Esophagus squamous epithelium (tissue), 5 donors: ENCODE measurements around the gene BAZ2B. TPM values are rescaled to one million over a fixed set of nuclear protein-coding genes. Genes with fewer than 3 reads are reported as not detected.
"Not testable (repeated sequence)": the region's sequence is repeated elsewhere in the genome, so short reads cannot be mapped to it uniquely, and the experiment has no call there.

ENCODE experiments used
- DNase-seq: peaks from one replicate; lab custom pipeline; 2025; lab: John Stamatoyannopoulos, UW
- H3K27ac ChIP-seq, 4 donors: fragments of 200-600 bp; sonication (generic); one replicate each; pipeline ENCODE4 v1.5.1; 2016 to 2019; ENCODE audit warnings: mild to moderate bottlenecking in 1 of 4
- H3K27me3 ChIP-seq, 4 donors: fragments of 200-600 bp; sonication (generic); 1 replicate in 3 of 4; 2 replicates in 1 of 4; pipeline versions ENCODE4 v1.5.1 to v1.6.0; 2017 to 2021; ENCODE audit warnings: antibody characterized with exemption in 1 of 4
- H3K36me3 ChIP-seq, 3 donors: fragments of 200-600 bp; sonication (generic); one replicate each; pipeline ENCODE4 v1.5.1; 2016 to 2019
- H3K4me1 ChIP-seq, 3 donors: fragments of 200-600 bp; sonication (generic); one replicate each; pipeline ENCODE4 v1.5.1; 2017 to 2019
- H3K4me3 ChIP-seq, 4 donors: fragments of 200-600 bp; sonication (generic); 1 replicate in 3 of 4; 2 replicates in 1 of 4; pipeline ENCODE4 v1.5.1; 2016 to 2019; ENCODE audit warnings: mild to moderate bottlenecking in 2 of 4, moderate library complexity in 1 of 4
- H3K9me3 ChIP-seq, 3 donors: fragments of 200-600 bp; sonication (generic); one replicate each; pipeline ENCODE4 v1.5.1; 2016 to 2019
- CTCF ChIP-seq, 6 experiments: fragments of 450-650 bp in 4 of 6; fragments of 200-600 bp in 2 of 6; sonication (generic) in 2 of 6; IDR thresholded peaks; one replicate each; pipeline ENCODE4 v1.5.1; 2016 to 2019; ENCODE audit warnings: antibody characterized with exemption in 6 of 6, mild to moderate bottlenecking in 4 of 6, moderate library complexity in 4 of 6
- POLR2A ChIP-seq, 4 donors: fragments of 450-650 bp; IDR thresholded peaks; one replicate each; pipeline ENCODE4 v1.6.1; 2017; ENCODE audit warnings: antibody characterized with exemption in 4 of 4, mild to moderate bottlenecking in 4 of 4, moderate library complexity in 3 of 4
- WGBS, 2 donors: methylation state at CpG; one replicate each; pipeline ENCODE4 v1.1.5; 2018; 5-methylcytosine and 5-hydroxymethylcytosine counted together
- intact Hi-C: fragments of 100-400 bp; cut with DNase I; formaldehyde crosslinking; loops from one replicate; pipeline ENCODE4 v1.15.0; 2022
- total RNA-seq, 4 donors: library from RNA; depleted of rRNA; stranded (reverse); fragments of >200 nt; gene quantifications; one replicate each; pipeline ENCODE4 v1.1.0, GENCODE V29; 2016
- donor health status: DM: yes; HTN: yes; CAD: no.

BAZ2B gene
- total RNA-seq, 4 donors from 2014 or later: 41.6 to 94.6 (median 54.1) TPM

GRCh38 chr2:159545085-159545484 is 71.3 kb downstream of the BAZ2B start:
- H3K9me3 ChIP-seq: peaks cover 0 to 10% (median 0%) of the 10 kb centered on the region in 3 donors
- intact Hi-C loops: no loop called here
- no peaks in the 10 kb centered on the region for H3K27me3 ChIP-seq
- H3K4me1 ChIP-seq: peaks cover 0 to 4% (median 0%) of the 10 kb centered on the region in 3 donors
- no peak overlapping the region for H3K27ac ChIP-seq
- TF ChIP-seq POLR2A (IDR thresholded peaks at IDR 0.05): no peak
- TF ChIP-seq CTCF (IDR thresholded peaks at IDR 0.05): no peak
- H3K36me3 ChIP-seq: peaks cover 0 to 23% (median 0%) of the 10 kb centered on the region in 3 donors
- no peak for DNase-seq
- WGBS, 2 donors: 95 to 100% methylated on average over 1 of the region's 1 CpG
- H3K4me3 ChIP-seq: no peak overlapping the region

GRCh38 chr2:159542101-159542500 is 74.2 kb downstream of the BAZ2B start:
- TF ChIP-seq CTCF (IDR thresholded peaks at IDR 0.05): no peak
- TF ChIP-seq POLR2A (IDR thresholded peaks at IDR 0.05): no peak
- Histone ChIP-seq H3K36me3 (peaks cover 0 to 26% (median 0%) of the 10 kb centered on the region in 3 donors), H3K4me3 (no peak overlapping the region), H3K9me3 (peaks cover 0 to 10% (median 0%) of the 10 kb centered on the region in 3 donors), H3K27ac (no peak overlapping the region), H3K4me1 (peaks cover 0 to 4% (median 0%) of the 10 kb centered on the region in 3 donors), H3K27me3 (no peaks in the 10 kb centered on the region)
- intact Hi-C loops: no loop called here
- DNase-seq: no peak

GRCh38 chr2:159539701-159540100 is 76.6 kb downstream of the BAZ2B start:
- peaks cover 0 to 10% (median 0%) of the 10 kb centered on the region in 3 donors for H3K9me3 ChIP-seq
- no peaks in the 10 kb centered on the region for H3K27me3 ChIP-seq
- H3K4me3 ChIP-seq: no peak overlapping the region
- DNase-seq: no peak
- 68 to 86% methylated on average over 1 of the region's 1 CpG for WGBS, 2 donors
- H3K36me3 ChIP-seq: peaks cover 0 to 26% (median 0%) of the 10 kb centered on the region in 3 donors
- no peak for TF ChIP-seq POLR2A (IDR thresholded peaks at IDR 0.05)
- intact Hi-C loops: no loop called here
- H3K4me1 ChIP-seq: peaks cover 0 to 4% (median 0%) of the 10 kb centered on the region in 3 donors
- no peak overlapping the region for H3K27ac ChIP-seq

- no peak for DNase-seq
- WGBS, 2 donors: 97 to 100% methylated on average over 3 of the region's 3 CpGs
- TF ChIP-seq POLR2A (IDR thresholded peaks at IDR 0.05) (no peak), CTCF (IDR thresholded peaks at IDR 0.05) (no peak)
- Histone ChIP-seq H3K27ac (no peak overlapping the region), H3K27me3 (no peaks in the 10 kb centered on the region), H3K9me3 (peaks cover 0 to 10% (median 0%) of the 10 kb centered on the region in 3 donors), H3K36me3 (peaks cover 0 to 26% (median 0%) of the 10 kb centered on the region in 3 donors), H3K4me1 (no peaks in the 10 kb centered on the region), H3K4me3 (no peak overlapping the region)
- intact Hi-C loops: no loop called here
These were observed 77.5 kb downstream of the BAZ2B start for GRCh38 chr2:159538801-159539200.

GRCh38 chr2:159535261-159535660 is 81.1 kb downstream of the BAZ2B start:
- not testable (repeated sequence) for H3K4me3 ChIP-seq, H3K36me3 ChIP-seq
- WGBS, 2 donors: 89 to 94% methylated on average over 3 to 4 of the region's 4 CpGs

GRCh38 chr2:159531475-159531874 is 84.9 kb downstream of the BAZ2B start:
- WGBS, 2 donors: 73 to 83% methylated on average over 1 of the region's 1 CpG
- no peaks in the 10 kb centered on the region for H3K27me3 ChIP-seq
- no peaks in the 10 kb centered on the region for H3K9me3 ChIP-seq
- H3K4me3 ChIP-seq: no peak overlapping the region
- H3K36me3 ChIP-seq: peaks cover 0 to 17% (median 0%) of the 10 kb centered on the region in 3 donors
- H3K4me1 ChIP-seq: no peaks in the 10 kb centered on the region
- intact Hi-C loops: no loop called here
- H3K27ac ChIP-seq: no peak overlapping the region
- TF ChIP-seq POLR2A (IDR thresholded peaks at IDR 0.05): no peak
- no peak for TF ChIP-seq CTCF (IDR thresholded peaks at IDR 0.05)
- no peak for DNase-seq

More at GRCh38 chr2:159535261-159535660, 81.1 kb downstream of the BAZ2B start:
- H3K27me3 ChIP-seq, H3K27ac ChIP-seq, H3K9me3 ChIP-seq, intact Hi-C loops, DNase-seq, H3K4me1 ChIP-seq: not testable (repeated sequence)
